HG02870 (cell line): ENCODE measurements around the gene PI4KA.
"Not testable (repeated sequence)": the region's sequence is repeated elsewhere in the genome, so short reads cannot be mapped to it uniquely, and the experiment has no call there.

Source experiments
- ATAC-seq: cut with Tn5 transposase; IDR thresholded peaks from one replicate; pipeline ENCODE4 v1.9.1; 2021; ENCODE audit warnings: mild to moderate bottlenecking, moderate library complexity; ENCODE audit not compliant: unreplicated experiment

PI4KA gene

GRCh38 chr22:20671409-20672081, 187.1 kb downstream of the PI4KA start:
- no peak for ATAC-seq

DNA sequence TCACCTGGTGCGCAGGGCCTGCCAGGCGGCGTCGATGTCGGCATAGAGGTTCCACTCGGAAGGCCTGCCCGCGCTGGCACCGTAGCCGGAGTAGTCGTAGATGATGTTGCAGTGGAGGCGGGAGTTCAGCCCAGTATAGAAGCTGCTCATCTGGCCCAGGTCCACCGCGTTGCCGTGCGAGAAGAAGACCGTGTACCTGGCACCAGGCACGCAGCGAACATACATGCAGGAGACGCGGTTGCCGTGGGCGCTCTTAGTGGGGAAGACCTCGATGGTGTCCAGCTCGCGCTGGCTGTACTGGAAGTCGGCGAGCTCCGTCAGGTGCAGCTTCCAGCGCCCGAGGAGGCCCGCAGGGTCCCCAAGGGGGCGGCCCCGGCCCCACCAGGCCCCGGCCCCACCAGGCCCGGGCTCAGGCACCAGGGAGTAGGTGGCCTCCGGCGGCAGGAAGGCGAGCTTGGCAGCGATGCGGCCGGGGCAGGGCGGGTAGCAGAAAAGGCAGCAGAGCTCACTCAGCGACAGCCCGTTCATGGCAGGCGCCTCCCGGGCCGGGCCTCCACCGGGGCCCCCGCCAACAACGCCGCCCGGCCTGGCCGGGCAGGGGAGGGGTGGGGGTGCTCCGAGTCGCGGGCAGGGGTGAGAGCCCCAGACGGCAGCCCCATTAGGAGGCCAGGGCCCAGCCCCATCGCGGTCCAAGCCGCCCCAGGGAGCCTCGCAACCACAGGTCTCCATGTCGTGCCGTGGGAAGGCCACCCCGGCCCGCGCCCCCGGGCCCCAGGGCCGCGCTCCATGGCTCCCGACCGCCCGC, 188.0 kb downstream of the PI4KA start:
- ATAC-seq: not testable (repeated sequence)

DNA sequence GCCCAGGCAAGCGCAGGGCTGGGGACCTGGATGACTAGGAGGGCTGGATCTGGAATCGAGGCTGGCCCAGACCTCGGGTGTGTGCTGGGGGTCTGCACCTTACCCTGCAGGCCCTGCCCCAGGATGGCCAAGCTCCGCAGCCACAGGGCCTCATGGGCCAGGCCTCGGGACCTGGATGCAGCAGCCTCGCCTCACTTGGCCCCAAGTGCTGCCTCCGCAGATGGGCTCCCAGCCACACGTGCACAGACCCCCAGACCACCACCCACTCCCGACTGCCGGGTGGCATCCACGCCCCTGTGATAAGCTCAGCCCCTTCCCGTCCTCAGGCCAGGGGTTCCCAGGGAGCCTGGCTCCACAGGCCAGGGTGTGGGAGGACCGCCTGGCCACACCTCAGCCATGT, 188.7 kb downstream of the PI4KA start:
- not testable (repeated sequence) for ATAC-seq

- ATAC-seq: not testable (repeated sequence)
These were observed 189.1 kb downstream of the PI4KA start for GRCh38 chr22:20669471-20669870.

GRCh38 chr22:20668769-20669168, 189.8 kb downstream of the PI4KA start:
- ATAC-seq: not testable (repeated sequence)

GRCh38 chr22:20668226-20668625, 190.4 kb downstream of the PI4KA start:
- ATAC-seq: not testable (repeated sequence)

DNA sequence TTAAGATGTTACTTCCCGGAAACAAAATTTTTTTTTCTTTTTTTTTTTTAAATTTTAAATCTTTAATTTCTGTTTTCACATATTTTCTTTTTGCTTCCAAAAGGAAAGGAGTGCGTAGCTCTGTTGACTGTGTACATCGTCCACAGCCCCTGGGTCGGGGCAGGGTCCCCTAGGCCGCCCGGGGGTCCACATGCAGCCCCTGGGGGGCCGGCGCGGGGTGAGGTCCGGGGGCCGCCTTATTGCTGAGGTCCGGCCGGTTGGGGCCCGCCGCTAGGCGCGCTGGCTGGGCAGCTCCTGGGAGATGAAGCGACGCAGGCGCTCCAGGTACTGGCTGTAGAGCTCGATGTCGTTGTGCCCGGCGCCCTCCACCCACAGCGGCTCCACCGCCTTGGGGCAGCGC, 191.1 kb downstream of the PI4KA start:
- ATAC-seq: not testable (repeated sequence)

GRCh38 chr22:20666560-20666959, 192.1 kb downstream of the PI4KA start:
- ATAC-seq: no peak

DNA sequence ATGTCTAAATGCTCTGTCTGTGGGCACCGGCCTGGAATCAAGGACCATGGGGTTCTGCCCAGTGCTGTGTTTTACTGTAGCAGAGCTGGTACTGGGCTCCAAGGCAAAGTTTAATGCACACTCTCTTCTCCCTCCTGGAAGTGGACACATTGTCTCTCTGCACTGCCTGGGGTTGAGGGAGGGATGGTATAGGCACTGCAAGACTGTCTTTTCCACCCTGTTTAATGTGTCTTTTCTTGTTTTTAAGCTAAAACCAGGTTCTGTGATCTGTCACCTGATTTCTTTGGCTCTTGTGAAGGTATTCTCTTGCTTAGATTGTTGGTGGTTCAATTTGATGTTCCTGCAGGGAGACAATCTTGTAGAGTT, 194.0 kb downstream of the PI4KA start:
- ATAC-seq: no peak

DNA sequence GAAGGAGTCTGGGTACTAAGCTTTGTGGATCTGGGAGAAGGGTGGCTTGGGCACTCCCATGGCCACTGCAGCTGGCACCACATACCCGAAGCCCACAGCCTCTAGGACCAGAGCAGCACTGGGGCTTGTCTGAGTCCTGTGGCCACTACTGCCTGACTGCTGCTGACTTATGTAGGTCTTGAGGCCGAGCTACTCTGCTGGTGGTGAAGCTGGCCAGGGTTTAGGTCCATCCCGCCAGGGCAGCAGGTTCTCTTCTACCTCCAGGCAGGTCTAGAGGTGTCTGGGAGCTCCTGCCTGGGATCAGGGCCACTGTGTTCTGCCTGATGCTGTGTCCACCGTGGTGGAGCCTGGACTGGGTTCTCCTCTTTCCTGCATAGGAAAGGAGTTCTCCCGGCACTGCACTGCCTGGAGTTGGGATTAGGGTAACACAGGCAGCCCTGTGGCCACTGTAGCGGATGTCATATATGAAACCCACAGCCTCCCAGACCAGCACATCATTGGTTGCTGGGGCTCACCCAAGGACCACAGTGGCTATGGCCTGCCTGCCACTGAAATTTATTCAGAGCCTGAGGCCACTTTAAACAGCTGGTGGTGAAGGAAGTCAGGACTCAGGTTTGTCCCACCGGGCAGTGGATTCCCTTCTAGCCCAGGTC, 194.5 kb downstream of the PI4KA start:
- ATAC-seq: no peak

GRCh38 chr22:20663137-20663828, 195.3 kb downstream of the PI4KA start:
- no peak for ATAC-seq

DNA sequence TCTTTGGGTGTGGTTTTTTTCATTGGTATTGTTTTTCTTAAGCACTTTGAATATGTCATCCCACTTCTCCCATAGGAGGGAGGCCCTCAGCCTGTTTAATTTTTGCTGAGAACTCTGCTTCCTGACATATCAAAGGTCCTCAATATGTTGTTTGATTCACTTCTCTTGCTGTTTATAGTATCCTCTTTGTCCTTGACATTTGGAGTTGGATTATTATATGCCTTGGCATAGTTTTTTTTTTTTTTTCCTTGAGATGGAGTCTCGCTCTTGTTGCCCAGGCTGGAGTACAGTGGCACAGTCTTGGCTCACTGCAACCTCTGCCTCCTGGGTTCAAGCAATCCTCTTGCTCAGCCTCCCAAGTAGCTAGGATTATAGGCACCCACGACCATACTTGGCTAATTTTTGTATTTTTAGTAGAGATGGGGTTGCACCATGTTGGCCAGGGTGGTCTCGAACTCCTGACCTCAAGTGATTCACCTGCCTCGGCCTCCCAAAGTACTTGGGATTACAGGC, 196.0 kb downstream of the PI4KA start:
- not testable (repeated sequence) for ATAC-seq

- no peak for ATAC-seq
These were observed 197.1 kb downstream of the PI4KA start for GRCh38 chr22:20661473-20661872.

- ATAC-seq: no peak
These were observed 198.1 kb downstream of the PI4KA start for GRCh38 chr22:20660441-20661054.

DNA sequence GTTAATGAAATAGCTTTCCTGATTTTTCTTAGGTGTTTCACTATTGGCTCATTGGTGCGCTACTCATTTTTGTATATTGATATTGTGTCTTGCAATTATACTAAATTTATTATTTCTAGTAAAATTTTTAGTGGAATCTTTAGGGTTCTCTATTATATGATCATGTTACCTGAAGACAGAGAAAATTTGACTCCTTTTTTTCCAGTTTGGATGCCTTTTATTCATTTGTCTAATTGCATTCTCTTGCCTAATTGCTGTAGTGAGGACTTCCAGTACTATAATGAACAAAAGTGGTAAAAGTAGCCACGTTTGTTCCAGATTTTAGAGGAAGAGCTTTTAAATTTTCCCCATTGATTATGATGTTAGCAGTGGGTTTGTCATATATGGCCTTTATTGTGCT, 198.7 kb downstream of the PI4KA start:
- no peak for ATAC-seq

DNA sequence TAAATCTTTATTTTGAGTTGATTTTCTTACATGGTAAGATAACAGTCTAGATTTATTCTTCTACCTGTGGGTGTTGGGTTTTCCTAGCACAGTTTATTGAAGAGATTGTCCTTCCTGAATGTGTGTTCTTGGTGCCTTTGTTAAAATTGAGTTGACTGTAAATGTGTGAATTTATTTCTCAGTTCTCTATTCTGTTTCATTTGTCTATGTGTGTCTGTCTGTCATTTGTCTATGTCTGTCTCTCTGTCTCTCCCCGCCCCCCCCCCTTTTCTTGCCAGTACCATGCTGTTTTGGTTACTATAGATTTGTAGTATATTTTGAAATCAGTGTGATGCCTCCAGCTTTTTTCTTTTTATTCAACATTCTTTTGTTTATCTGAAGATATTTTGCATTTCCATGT, 199.4 kb downstream of the PI4KA start:
- ATAC-seq: no peak

DNA sequence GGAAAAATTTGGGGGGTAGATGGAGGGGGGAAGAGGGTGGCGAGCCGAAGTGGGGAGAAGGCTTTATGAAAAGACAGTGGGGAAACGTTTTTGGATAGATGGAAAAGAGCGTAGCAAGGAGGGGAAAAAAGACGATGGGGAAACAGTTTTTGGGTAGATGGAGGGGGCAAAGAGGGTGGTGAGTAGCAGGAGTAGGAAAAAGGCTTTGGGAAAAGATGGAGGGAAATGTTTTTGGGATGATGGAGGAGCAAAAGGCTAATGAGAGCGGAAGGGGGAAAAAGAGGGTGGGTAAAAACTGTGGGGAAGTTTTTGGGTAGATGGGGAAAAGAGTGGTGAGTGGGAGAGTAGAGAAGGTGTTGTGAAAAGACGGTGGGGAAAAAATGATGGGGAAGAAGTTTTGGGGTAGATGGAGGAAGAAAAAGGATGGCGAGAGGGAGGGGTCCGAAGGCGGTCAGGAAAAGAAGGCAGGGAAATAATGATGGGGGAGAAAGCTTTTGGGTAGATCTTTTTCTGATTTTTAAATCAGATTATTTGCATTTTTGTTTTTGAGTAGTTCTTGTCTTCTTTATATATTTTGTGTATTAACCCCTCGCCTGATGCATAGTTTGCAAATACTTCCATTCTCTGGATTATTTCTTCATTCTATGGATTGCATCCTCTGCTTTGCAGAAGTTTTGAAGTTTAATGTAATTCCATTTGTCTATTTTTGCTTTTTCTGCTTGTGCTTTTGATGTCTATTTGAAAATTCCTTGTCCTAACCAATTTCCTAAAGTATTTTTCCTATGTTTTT, 200.0 kb downstream of the PI4KA start:
- ATAC-seq: no peak

GRCh38 chr22:20657963-20658362, 200.6 kb downstream of the PI4KA start:
- ATAC-seq: no peak
